ENCODE results near the gene B3GNT5. TPM values are rescaled to one million over a fixed set of nuclear protein-coding genes. Genes with fewer than 3 reads are reported as not detected.
A peak's percentile ranks its signal among the peaks of the same experiment; 100 is the strongest.

Gene B3GNT5
- total and polyA plus RNA-seq, 2 experiments from 2014 or later: 22.7 to 39.6 TPM

- Histone ChIP-seq H4K20me1 (ENCODE audit: insufficient read depth, poor library complexity, severe bottlenecking) (peaks cover 18% of the 10 kb centered on the region), H2AFZ (no peak overlapping the region), H3K36me3 (replicated peaks; ENCODE audit: insufficient read depth, low read depth) (no peaks in the 10 kb centered on the region), H3K79me2 (peaks cover 79% of the 10 kb centered on the region), H3K9me2 (replicated peaks; ENCODE audit: insufficient read depth) (no peaks in the 10 kb centered on the region), H3K9me3 (ENCODE audit: low read depth) (no peaks in the 10 kb centered on the region), H3K4me3 (peak overlapping the region; percentile 95), H3K27me3 (no peaks in the 10 kb centered on the region), H3K4me2 (peak overlapping the region; percentile 80), H3K4me1 (ENCODE audit: insufficient read depth) (peaks cover 12% of the 10 kb centered on the region), H3K27ac (peak overlapping the region; percentile 99)
- 48% methylated on average over 4 of the region's 4 CpGs for WGBS (ENCODE audit: low lambda C conversion rate, missing lambda C conversion rate)
- TF ChIP-seq EZH2 (IDR thresholded peaks at IDR 0.05; ENCODE audit: borderline replicate concordance) (no peak), EZH2phosphoT487 (IDR thresholded peaks at IDR 0.05; ENCODE audit: low read depth, severe bottlenecking, unreplicated experiment) (no peak)
- TF ChIP-seq, protein P1, sequence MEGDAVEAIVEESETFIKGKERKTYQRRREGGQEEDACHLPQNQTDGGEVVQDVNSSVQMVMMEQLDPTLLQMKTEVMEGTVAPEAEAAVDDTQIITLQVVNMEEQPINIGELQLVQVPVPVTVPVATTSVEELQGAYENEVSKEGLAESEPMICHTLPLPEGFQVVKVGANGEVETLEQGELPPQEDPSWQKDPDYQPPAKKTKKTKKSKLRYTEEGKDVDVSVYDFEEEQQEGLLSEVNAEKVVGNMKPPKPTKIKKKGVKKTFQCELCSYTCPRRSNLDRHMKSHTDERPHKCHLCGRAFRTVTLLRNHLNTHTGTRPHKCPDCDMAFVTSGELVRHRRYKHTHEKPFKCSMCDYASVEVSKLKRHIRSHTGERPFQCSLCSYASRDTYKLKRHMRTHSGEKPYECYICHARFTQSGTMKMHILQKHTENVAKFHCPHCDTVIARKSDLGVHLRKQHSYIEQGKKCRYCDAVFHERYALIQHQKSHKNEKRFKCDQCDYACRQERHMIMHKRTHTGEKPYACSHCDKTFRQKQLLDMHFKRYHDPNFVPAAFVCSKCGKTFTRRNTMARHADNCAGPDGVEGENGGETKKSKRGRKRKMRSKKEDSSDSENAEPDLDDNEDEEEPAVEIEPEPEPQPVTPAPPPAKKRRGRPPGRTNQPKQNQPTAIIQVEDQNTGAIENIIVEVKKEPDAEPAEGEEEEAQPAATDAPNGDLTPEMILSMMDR (IDR thresholded peaks at IDR 0.05; ENCODE audit: poor library complexity): no peak
- DNase-seq (ENCODE audit: low spot score): peak; percentile 47
Measured at GRCh38 chr3:183255348-183255730, 2.3 kb downstream of the B3GNT5 start.

DNA sequence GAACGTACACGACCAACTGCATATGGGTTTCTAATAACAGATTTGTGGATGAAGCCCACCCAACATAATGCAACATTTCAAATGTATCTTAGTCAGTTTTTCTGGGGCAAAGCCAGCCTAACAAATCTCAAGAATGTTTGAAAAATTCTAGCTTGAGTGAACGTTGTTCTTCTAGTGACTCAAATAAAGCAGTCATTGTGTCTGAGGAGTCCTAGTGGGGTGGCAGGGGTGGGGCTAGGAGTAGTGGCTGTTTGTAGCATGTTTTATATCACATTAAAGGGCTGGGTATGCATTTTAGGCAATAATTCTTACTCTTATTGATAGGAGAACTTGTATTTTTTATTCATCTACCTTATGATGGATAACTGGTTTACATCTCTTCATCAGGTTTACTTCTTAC, 6.0 kb downstream of the B3GNT5 start:
- Histone ChIP-seq H3K36me3 (replicated peaks; ENCODE audit: insufficient read depth, low read depth) (no peaks in the 10 kb centered on the region), H3K79me2 (peaks cover 100% of the 10 kb centered on the region), H3K4me2 (peak overlapping the region; percentile 21), H4K20me1 (ENCODE audit: insufficient read depth, poor library complexity, severe bottlenecking) (peaks cover 25% of the 10 kb centered on the region), H3K4me3 (no peak overlapping the region), H3K9me3 (ENCODE audit: low read depth) (no peaks in the 10 kb centered on the region), H3K27ac (no peak overlapping the region), H3K27me3 (no peaks in the 10 kb centered on the region), H2AFZ (no peak overlapping the region), H3K4me1 (ENCODE audit: insufficient read depth) (peaks cover 37% of the 10 kb centered on the region), H3K9me2 (replicated peaks; ENCODE audit: insufficient read depth) (no peaks in the 10 kb centered on the region)
- TF ChIP-seq EZH2phosphoT487 (IDR thresholded peaks at IDR 0.05; ENCODE audit: low read depth, severe bottlenecking, unreplicated experiment): no peak
- TF ChIP-seq, protein P1 (IDR thresholded peaks at IDR 0.05; ENCODE audit: poor library complexity): no peak
- no peak for TF ChIP-seq EZH2 (IDR thresholded peaks at IDR 0.05; ENCODE audit: borderline replicate concordance)
- no peak for DNase-seq (ENCODE audit: low spot score)
- 81% methylated on average over 3 of the region's 3 CpGs for WGBS (ENCODE audit: low lambda C conversion rate, missing lambda C conversion rate)

GRCh38 chr3:183259621-183260020, 6.6 kb downstream of the B3GNT5 start:
- TF ChIP-seq, protein P1 (IDR thresholded peaks at IDR 0.05; ENCODE audit: poor library complexity): no peak
- TF ChIP-seq EZH2phosphoT487 (IDR thresholded peaks at IDR 0.05; ENCODE audit: low read depth, severe bottlenecking, unreplicated experiment) (no peak), EZH2 (IDR thresholded peaks at IDR 0.05; ENCODE audit: borderline replicate concordance) (no peak)
- Histone ChIP-seq H3K4me2 (no peak overlapping the region), H3K9me2 (replicated peaks; ENCODE audit: insufficient read depth) (no peaks in the 10 kb centered on the region), H3K4me1 (ENCODE audit: insufficient read depth) (peaks cover 43% of the 10 kb centered on the region), H3K9me3 (ENCODE audit: low read depth) (no peaks in the 10 kb centered on the region), H4K20me1 (ENCODE audit: insufficient read depth, poor library complexity, severe bottlenecking) (peaks cover 25% of the 10 kb centered on the region), H3K36me3 (replicated peaks; ENCODE audit: insufficient read depth, low read depth) (no peaks in the 10 kb centered on the region), H3K27me3 (no peaks in the 10 kb centered on the region), H3K27ac (no peak overlapping the region), H3K79me2 (peaks cover 100% of the 10 kb centered on the region), H2AFZ (no peak overlapping the region), H3K4me3 (no peak overlapping the region)
- WGBS (ENCODE audit: low lambda C conversion rate, missing lambda C conversion rate): 82% methylated on average over 2 of the region's 2 CpGs
- DNase-seq (ENCODE audit: low spot score): no peak

Measured in hepatocyte (in vitro differentiated cells).